Body of pancreas (tissue), 4 donors: ENCODE measurements around the gene LGR5. TPM values are rescaled to one million over a fixed set of nuclear protein-coding genes. Genes with fewer than 3 reads are reported as not detected.

Experiments used
- ATAC-seq: fragments of 150-250 bp; one replicate; pipeline ENCODE4 v1.9.1; 2016
- DNase-seq, 4 donors: peaks; one replicate each; pipeline ENCODE4 v3.0.0-alpha.2; 2019
- H3K27ac ChIP-seq, 4 donors: fragments of 200-600 bp; sonication (generic); 1 replicate in 3 of 4; 2 replicates in 1 of 4; pipeline versions ENCODE4 v1.5.1 to v1.6.1; 2016 to 2019; ENCODE audit warnings: mild to moderate bottlenecking in 1 of 4, mixed read lengths in 1 of 4, moderate library complexity in 1 of 4
- H3K27me3 ChIP-seq, 2 donors: fragments of 200-600 bp; sonication (generic); one replicate each; pipeline ENCODE4 v1.6.0; 2016; ENCODE audit warnings: mild to moderate bottlenecking in 1 of 2
- H3K36me3 ChIP-seq, 2 donors: fragments of 200-600 bp; sonication (generic); replicated peaks in 1 of 2; 2 replicates each; pipeline ENCODE4 v1.5.1; 2016; ENCODE audit warnings: low read depth in 2 of 2; ENCODE audit not compliant: insufficient read depth in 1 of 2
- H3K4me1 ChIP-seq: fragments of 200-600 bp; sonication (generic); one replicate; pipeline ENCODE4 v1.6.0; 2016
- H3K4me3 ChIP-seq, 2 donors: fragments of 200-600 bp; sonication (generic); 1 replicate in 1 of 2; 2 replicates in 1 of 2; pipeline ENCODE4 v1.5.1; 2016 to 2019
- H3K9me3 ChIP-seq, 3 donors: fragments of 200-600 bp; sonication (generic); 1 replicate in 2 of 3; 2 replicates in 1 of 3; pipeline ENCODE4 v1.5.1; 2016
- CTCF ChIP-seq, 7 experiments: fragments of 450-650 bp in 4 of 7; fragments of 200-600 bp in 3 of 7; sonication (generic) in 3 of 7; IDR thresholded peaks; one replicate each; pipeline ENCODE4 v1.5.1; 2016 to 2019; ENCODE audit warnings: antibody characterized with exemption in 7 of 7
- POLR2A ChIP-seq, 3 donors: fragments of 450-650 bp; IDR thresholded peaks; one replicate each; pipeline ENCODE4 v1.6.1; 2016; ENCODE audit warnings: antibody characterized with exemption in 3 of 3, mild to moderate bottlenecking in 2 of 3
- WGBS, 2 donors: methylation state at CpG; one replicate each; pipeline ENCODE4 v1.1.5; 2017; 5-methylcytosine and 5-hydroxymethylcytosine counted together
- intact Hi-C: fragments of 100-400 bp; cut with DNase I; formaldehyde crosslinking; loops from one replicate; pipeline ENCODE4 v1.15.1; 2023
- total RNA-seq, 2 donors: library from RNA; depleted of rRNA; stranded (reverse); fragments of >200 nt; gene quantifications; one replicate each; pipeline ENCODE4 v1.1.0, GENCODE V29; 2016

The LGR5 gene
- total RNA-seq, 2 donors from 2014 or later: 0.52 TPM; not detected in 1

DNA sequence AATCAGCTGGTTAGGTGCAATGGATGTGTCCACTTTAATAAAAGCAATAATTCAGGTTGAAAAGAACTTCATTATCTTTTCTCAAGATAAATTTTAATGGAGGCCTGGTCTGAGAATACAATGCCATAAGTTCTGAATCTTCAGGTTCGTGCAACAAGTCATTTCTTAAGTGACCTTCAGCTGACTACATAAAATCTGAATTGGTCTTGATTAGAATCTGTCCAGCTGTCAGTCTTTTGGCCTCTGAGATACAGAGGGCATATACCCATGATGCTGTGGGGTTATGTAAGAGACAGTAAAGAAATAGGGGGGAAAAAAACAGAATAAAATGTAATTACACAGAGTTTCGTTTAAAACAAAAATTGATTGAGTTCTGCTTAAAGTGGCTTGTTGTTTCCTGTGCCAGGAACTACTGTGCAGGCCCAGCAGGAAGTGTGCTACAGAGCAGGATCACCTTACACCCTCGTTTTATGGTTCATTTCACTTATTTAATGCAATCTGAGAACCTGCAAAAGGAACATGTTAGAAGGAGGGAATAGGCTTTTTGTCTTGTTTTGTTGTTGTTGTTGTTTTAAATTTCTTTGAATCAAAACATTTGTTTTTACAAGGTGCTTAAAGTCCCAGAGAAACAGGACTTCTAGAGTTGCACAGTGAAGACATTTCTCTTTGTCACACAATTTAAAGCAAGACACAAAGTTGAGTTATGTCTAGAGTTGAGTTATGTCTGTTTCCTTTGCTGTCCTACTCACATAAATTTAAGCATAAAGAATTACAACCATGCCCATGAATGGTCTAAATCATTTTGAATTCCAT lies 64.2 kb downstream of the LGR5 start:
- Histone ChIP-seq H3K36me3 (no peaks in the 10 kb centered on the region), H3K9me3 (no peaks in the 10 kb centered on the region), H3K27ac (no peak overlapping the region), H3K27me3 (no peaks in the 10 kb centered on the region), H3K4me3 (no peak overlapping the region), H3K4me1 (no peaks in the 10 kb centered on the region)
- intact Hi-C loops: no loop called here
- TF ChIP-seq POLR2A (IDR thresholded peaks at IDR 0.05): no peak
- no peak for TF ChIP-seq CTCF (IDR thresholded peaks at IDR 0.05)
- WGBS, 2 donors: 24 to 35% methylated on average over 3 of the region's 3 CpGs
- DNase-seq: no peak
- no peak for ATAC-seq

- DNase-seq (no peak), ATAC-seq (no peak)
- no peaks in the 10 kb centered on the region for H3K27me3 ChIP-seq
- no peak overlapping the region for H3K27ac ChIP-seq
- no peak for TF ChIP-seq CTCF (IDR thresholded peaks at IDR 0.05)
- TF ChIP-seq POLR2A (IDR thresholded peaks at IDR 0.05): no peak
- no peaks in the 10 kb centered on the region for H3K4me1 ChIP-seq
- no peaks in the 10 kb centered on the region for H3K9me3 ChIP-seq
- intact Hi-C loops: no loop called here
- 62 to 65% methylated on average over 3 of the region's 3 CpGs for WGBS, 2 donors
- no peak overlapping the region for H3K4me3 ChIP-seq
- H3K36me3 ChIP-seq: no peaks in the 10 kb centered on the region
These were observed 64.9 kb downstream of the LGR5 start for GRCh38 chr12:71504476-71504875.

DNA sequence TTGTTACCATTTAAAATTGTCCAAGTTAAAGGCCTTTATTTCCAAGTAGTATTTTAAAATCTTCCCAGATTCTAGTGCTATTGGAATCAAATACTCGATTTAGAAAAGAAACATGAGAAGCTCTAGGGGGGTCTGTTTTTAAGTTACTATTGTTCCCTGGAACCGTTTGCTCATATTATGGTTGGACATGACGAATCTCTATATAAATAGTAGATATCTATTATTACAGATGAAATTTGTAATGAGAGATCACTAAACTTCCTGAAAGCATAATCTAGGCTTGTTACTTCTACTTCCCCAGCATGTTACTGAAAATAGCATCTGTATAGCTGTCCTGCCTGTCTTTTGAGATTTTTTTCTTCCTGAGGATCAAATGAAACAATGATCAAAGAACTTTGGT lies 70.1 kb downstream of the LGR5 start:
- H3K4me1 ChIP-seq: no peaks in the 10 kb centered on the region
- intact Hi-C loops: no loop called here
- H3K4me3 ChIP-seq: no peak overlapping the region
- H3K27ac ChIP-seq: no peak overlapping the region
- no peaks in the 10 kb centered on the region for H3K27me3 ChIP-seq
- DNase-seq (no peak), ATAC-seq (no peak)
- no peaks in the 10 kb centered on the region for H3K9me3 ChIP-seq
- H3K36me3 ChIP-seq: no peaks in the 10 kb centered on the region
- WGBS, 2 donors: 60 to 78% methylated on average over 3 of the region's 3 CpGs
- TF ChIP-seq CTCF (IDR thresholded peaks at IDR 0.05) (no peak), POLR2A (IDR thresholded peaks at IDR 0.05) (no peak)

DNA sequence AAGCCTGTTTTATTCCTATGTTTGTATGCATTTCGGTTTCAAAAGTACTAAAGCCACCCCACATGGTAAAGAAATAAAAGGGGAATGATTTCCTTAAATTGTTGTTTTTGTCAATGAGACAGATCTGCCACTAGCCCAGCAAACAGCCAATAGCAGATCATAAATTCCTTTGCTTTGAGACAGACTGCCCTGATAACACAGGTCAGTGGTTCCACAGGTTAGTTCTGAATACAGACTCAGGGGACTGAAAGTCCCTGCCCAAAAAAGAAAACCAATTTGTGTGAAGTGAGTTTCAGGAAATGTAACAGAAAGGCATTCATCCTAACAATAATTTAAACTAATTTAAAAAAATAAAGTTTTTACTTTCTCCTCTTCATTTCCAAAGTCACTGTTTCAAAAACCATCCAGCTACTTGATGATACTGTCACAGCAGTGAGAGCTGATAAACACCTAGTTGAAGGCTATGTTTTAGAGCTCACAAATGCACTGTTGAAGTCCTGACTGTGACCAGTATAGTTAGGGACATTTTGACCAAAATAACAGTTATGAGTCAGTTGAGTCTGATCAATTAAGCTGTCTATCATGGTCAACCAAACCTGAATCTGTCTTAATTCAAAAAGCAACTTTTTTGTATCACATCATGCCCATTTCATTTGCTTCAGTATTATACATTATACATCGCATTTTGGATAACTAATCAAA lies 77.7 kb downstream of the LGR5 start:
- Histone ChIP-seq H3K4me1 (no peaks in the 10 kb centered on the region), H3K36me3 (no peaks in the 10 kb centered on the region), H3K4me3 (no peak overlapping the region), H3K9me3 (no peaks in the 10 kb centered on the region), H3K27me3 (no peaks in the 10 kb centered on the region), H3K27ac (no peak overlapping the region)
- DNase-seq (no peak), ATAC-seq (no peak)
- 57 to 70% methylated on average over 2 of the region's 2 CpGs for WGBS, 2 donors
- no peak for TF ChIP-seq POLR2A (IDR thresholded peaks at IDR 0.05)
- no peak for TF ChIP-seq CTCF (IDR thresholded peaks at IDR 0.05)
- intact Hi-C loops: no loop called here
